IgD-negative memory B cell (primary cell): ENCODE results near the gene NUDCD3. TPM values are rescaled to one million over a fixed set of nuclear protein-coding genes. Genes with fewer than 3 reads are reported as not detected.

Source experiments
- H3K27ac Mint-ChIP-seq, 3 donors: one replicate each; pipeline ENCODE4 v1.8.0; 2020 to 2022; ENCODE audit warnings: mild to moderate bottlenecking in 3 of 3, mixed read lengths in 3 of 3, moderate library complexity in 1 of 3
- H3K27me3 Mint-ChIP-seq: one replicate; pipeline ENCODE4 v1.8.0; 2021; ENCODE audit warnings: mixed read lengths
- H3K36me3 Mint-ChIP-seq: one replicate; pipeline ENCODE4 v1.8.0; 2020; ENCODE audit warnings: mild to moderate bottlenecking, mixed read lengths
- H3K4me1 Mint-ChIP-seq, 3 donors: one replicate each; pipeline ENCODE4 v1.8.0; 2020 to 2022; ENCODE audit warnings: mixed read lengths in 3 of 3, mild to moderate bottlenecking in 1 of 3
- H3K4me3 Mint-ChIP-seq, 4 donors: one replicate each; pipeline ENCODE4 v1.8.0; 2020 to 2022; ENCODE audit warnings: mild to moderate bottlenecking in 4 of 4, mixed read lengths in 4 of 4, moderate library complexity in 3 of 4
- H3K9me3 Mint-ChIP-seq, 3 donors: one replicate each; pipeline ENCODE4 v1.8.0; 2020 to 2021; ENCODE audit warnings: mixed read lengths in 3 of 3, mild to moderate bottlenecking in 1 of 3
- polyA plus RNA-seq: library from polyadenylated mRNA; unstranded; fragments of 300-500 nt; fragmentation: Illumina TruSeq; gene quantifications from one replicate; pipeline ENCODE4 v1.2.3, GENCODE V29; 2021

The NUDCD3 gene
- polyA plus RNA-seq, 1 donor from 2014 or later: 57.4 TPM

DNA sequence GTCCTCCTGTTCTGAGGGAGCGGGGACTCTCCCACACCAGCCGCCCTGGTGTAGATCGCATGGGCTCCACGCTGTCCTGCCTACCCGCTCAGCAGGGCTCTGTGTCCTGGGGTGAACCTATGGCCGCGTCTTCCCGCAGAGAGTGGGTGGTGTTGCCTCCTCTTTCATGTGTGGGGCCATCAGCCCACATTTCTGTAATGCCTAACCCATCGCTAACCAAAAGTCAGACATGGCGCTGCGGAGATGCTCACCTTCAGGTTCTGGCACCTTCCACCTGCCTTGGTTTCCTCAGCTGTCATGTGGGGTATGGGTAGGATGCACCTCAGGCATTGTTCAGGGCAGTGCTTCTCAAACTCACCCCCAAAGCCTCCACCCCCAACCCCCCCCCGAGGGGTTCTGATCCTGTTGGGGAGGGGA lies 114.5 kb downstream of the NUDCD3 start:
- Mint-ChIP-seq H3K27ac (peak overlapping the region in 1 of 3 donors; percentile 57), H3K4me3 (no peak overlapping the region), H3K9me3 (no peaks in the 10 kb centered on the region), H3K27me3 (peaks cover 3% of the 10 kb centered on the region), H3K4me1 (peaks cover 7 to 13% (median 8%) of the 10 kb centered on the region in 3 donors), H3K36me3 (no peaks in the 10 kb centered on the region)

DNA sequence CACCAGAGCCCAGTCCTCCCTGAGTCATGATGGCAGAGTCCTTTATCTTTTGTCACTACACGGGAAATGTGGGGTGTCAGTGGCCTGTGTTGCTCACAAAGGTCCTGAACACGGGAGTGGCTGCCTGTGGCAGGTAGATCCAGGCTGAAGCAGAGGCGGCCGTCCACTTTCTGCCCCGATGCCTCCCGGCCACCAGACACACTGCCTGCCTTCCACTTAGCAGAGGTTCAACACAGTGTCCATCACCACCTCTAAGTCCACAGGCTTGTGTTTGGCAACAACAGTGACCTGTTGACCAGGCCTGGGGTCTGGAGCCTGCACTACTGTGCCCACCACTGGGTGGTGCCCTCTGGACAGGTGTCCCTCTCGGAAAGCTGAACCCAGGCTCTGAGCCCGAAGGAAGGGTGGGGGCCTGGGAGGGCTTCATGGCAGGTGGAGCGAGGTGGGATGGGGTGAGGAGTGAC lies 115.2 kb downstream of the NUDCD3 start:
- Mint-ChIP-seq H3K27me3 (peaks cover 3% of the 10 kb centered on the region), H3K36me3 (no peaks in the 10 kb centered on the region), H3K4me1 (peaks cover 7 to 13% (median 8%) of the 10 kb centered on the region in 3 donors), H3K9me3 (peaks cover 0 to 3% (median 0%) of the 10 kb centered on the region in 3 donors), H3K4me3 (no peak overlapping the region), H3K27ac (no peak overlapping the region)

GRCh38 chr7:44374007-44374763 lies 116.3 kb downstream of the NUDCD3 start:
- no peaks in the 10 kb centered on the region for H3K36me3 Mint-ChIP-seq
- no peak overlapping the region for H3K4me3 Mint-ChIP-seq
- peaks cover 8 to 12% (median 10%) of the 10 kb centered on the region in 3 donors for H3K4me1 Mint-ChIP-seq
- H3K27ac Mint-ChIP-seq: peak overlapping the region in 1 of 3 donors; percentile 86
- peaks cover under 1 to 14% (median 9%) of the 10 kb centered on the region in 3 donors for H3K9me3 Mint-ChIP-seq
- H3K27me3 Mint-ChIP-seq: peaks cover 3% of the 10 kb centered on the region

DNA sequence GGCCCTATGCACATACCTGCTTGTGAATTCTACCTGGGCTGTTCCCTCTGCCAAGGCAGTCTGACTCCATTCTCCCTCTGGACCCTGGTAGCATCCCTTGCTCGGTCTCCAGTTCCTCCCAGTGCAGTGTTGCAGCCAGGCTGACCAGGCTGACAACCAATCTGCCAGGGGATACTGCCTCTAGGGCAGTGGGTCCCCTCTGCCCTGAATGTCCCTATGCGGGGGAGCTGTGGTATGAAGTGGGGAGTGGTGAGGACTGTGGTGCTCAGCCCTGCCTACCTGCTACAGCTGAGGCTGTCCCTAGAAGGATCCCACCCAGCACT lies 117.1 kb downstream of the NUDCD3 start:
- Mint-ChIP-seq H3K27ac (peak overlapping the region in 1 of 3 donors; percentile 76), H3K9me3 (peaks cover 4 to 19% (median 12%) of the 10 kb centered on the region in 3 donors), H3K4me1 (peaks cover 8 to 11% (median 10%) of the 10 kb centered on the region in 3 donors), H3K36me3 (no peaks in the 10 kb centered on the region), H3K27me3 (peaks cover 3% of the 10 kb centered on the region), H3K4me3 (no peak overlapping the region)

- Mint-ChIP-seq H3K36me3 (no peaks in the 10 kb centered on the region), H3K9me3 (peaks cover 4 to 19% (median 12%) of the 10 kb centered on the region in 3 donors), H3K4me1 (peaks cover 2 to 5% (median 4%) of the 10 kb centered on the region in 3 donors), H3K27ac (peak overlapping the region in 1 of 3 donors; percentile 76), H3K27me3 (peaks cover 3% of the 10 kb centered on the region), H3K4me3 (no peak overlapping the region)
Observed at GRCh38 chr7:44372560-44373417, 117.7 kb downstream of the NUDCD3 start.

DNA sequence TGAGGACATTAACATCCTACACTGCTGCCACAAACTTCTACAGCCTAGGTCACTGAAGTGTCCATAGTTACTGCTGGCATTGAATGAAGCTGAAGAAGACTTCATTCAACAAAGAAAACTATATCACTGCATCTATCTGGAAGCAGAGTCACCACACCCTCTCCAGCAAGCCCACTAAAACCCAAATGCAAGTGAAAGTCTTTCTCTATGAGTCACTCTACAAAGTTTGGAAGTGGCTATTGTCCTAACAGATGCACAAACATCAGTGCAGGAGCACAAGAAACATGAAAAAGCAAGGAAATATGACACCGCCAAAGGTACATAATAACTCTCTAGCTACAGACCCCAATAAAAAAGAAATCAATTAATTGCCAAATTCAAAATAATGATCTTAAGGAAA lies 121.6 kb downstream of the NUDCD3 start:
- Mint-ChIP-seq H3K4me3 (no peak overlapping the region), H3K27ac (no peak overlapping the region), H3K4me1 (peaks cover 0 to 6% (median 0%) of the 10 kb centered on the region in 3 donors), H3K9me3 (peaks cover 4 to 19% (median 12%) of the 10 kb centered on the region in 3 donors), H3K27me3 (peaks cover 12% of the 10 kb centered on the region), H3K36me3 (no peaks in the 10 kb centered on the region)

- H3K4me1 Mint-ChIP-seq: peaks cover 0 to 6% (median 0%) of the 10 kb centered on the region in 3 donors
Observed at GRCh38 chr7:44368455-44368854, 122.0 kb downstream of the NUDCD3 start.

GRCh38 chr7:44367475-44368043 lies 122.9 kb downstream of the NUDCD3 start:
- Mint-ChIP-seq H3K9me3 (peaks cover 4 to 19% (median 12%) of the 10 kb centered on the region in 3 donors), H3K27me3 (peaks cover 12% of the 10 kb centered on the region), H3K4me1 (peaks cover 0 to 6% (median 0%) of the 10 kb centered on the region in 3 donors), H3K4me3 (no peak overlapping the region), H3K27ac (no peak overlapping the region), H3K36me3 (no peaks in the 10 kb centered on the region)

More at GRCh38 chr7:44368455-44368854, 122.0 kb downstream of the NUDCD3 start:
- no peak overlapping the region for H3K4me3 Mint-ChIP-seq
- H3K9me3 Mint-ChIP-seq: peaks cover 4 to 19% (median 12%) of the 10 kb centered on the region in 3 donors
- H3K27me3 Mint-ChIP-seq: peaks cover 12% of the 10 kb centered on the region
- no peaks in the 10 kb centered on the region for H3K36me3 Mint-ChIP-seq
- no peak overlapping the region for H3K27ac Mint-ChIP-seq

- Mint-ChIP-seq H3K9me3 (peaks cover 4 to 19% (median 12%) of the 10 kb centered on the region in 3 donors), H3K27ac (no peak overlapping the region), H3K4me3 (no peak overlapping the region), H3K27me3 (peaks cover 15% of the 10 kb centered on the region), H3K4me1 (peaks cover 0 to 6% (median 0%) of the 10 kb centered on the region in 3 donors), H3K36me3 (no peaks in the 10 kb centered on the region)
Observed at GRCh38 chr7:44366986-44367385, 123.5 kb downstream of the NUDCD3 start.

GRCh38 chr7:44353668-44354067 lies 136.8 kb downstream of the NUDCD3 start:
- Mint-ChIP-seq H3K4me3 (no peak overlapping the region), H3K27me3 (peaks cover 21% of the 10 kb centered on the region), H3K27ac (no peak overlapping the region), H3K36me3 (peaks cover 7% of the 10 kb centered on the region), H3K9me3 (peaks cover 2 to 20% (median 12%) of the 10 kb centered on the region in 3 donors), H3K4me1 (no peaks in the 10 kb centered on the region)

DNA sequence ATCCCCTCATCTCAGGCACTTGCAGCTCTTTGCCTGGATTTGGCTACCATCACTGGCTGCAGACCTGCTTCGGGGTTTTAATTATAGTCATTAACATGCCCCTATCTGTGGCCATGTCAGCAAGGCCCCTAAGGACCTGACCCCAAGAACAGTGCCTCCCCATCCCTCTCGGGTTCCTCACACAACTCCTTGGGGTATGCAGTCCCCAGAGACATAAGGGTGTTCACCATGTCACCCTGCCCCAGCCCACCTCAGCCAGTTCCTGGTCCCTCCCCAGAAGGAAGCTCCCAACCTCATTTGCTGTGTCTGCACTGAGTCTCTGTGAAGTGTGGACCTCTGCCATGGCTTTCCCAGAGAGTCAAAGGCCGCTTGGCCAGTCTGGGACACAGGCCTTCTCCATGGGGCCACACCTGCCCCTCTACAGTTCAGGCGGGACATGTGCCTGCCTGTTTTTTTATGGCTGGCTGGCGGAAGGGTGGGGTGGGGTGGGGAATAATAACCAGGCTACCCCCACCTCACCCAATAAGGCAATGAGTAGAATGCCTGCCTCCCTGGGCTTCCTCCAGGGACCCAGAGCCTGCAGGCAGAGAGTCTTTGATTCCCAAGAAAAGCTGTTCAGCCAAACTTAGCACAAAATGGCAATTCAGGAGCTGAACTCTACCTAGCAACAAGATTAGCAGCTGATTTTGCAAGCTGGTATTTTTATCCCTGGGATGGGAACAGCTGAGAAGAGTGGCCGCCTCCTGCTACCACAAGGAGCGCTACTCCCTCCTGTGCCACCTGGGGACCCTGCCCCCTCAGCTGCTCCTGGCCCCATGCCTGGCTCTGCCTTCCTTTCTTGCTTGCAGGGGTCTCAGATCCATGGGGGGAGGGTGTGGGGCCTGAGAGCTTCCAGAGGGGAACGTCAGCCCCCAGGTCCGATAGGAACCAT lies 141.3 kb downstream of the NUDCD3 start:
- H3K4me3 Mint-ChIP-seq: no peak overlapping the region
- H3K27me3 Mint-ChIP-seq: peaks cover 3% of the 10 kb centered on the region
- no peaks in the 10 kb centered on the region for H3K4me1 Mint-ChIP-seq
- no peak overlapping the region for H3K27ac Mint-ChIP-seq
- H3K36me3 Mint-ChIP-seq: no peaks in the 10 kb centered on the region
- H3K9me3 Mint-ChIP-seq: peaks cover 0 to 16% (median 15%) of the 10 kb centered on the region in 3 donors

DNA sequence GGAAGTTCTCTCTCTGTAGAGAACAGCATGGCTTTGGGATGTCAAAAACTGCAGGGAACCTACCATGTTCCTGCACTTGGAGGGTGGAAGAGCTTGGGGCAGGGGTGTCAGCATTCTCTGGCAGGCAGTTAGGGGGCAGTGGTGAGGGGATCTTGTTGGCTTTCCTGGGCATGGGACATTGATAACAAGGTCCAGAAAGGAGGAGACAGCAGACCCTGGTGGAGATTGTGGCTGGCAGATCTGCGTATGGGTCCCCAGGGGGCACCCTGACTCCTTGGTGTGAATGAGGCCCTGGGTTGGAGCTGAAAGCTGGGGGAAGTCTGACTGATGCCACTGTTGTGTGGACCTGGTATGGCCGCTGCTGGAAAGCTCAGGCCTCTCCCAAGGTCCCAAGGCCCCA lies 142.2 kb downstream of the NUDCD3 start:
- H3K27me3 Mint-ChIP-seq: peaks cover 3% of the 10 kb centered on the region

GRCh38 chr7:44347546-44348114 lies 142.8 kb downstream of the NUDCD3 start:
- Mint-ChIP-seq H3K9me3 (peaks cover 0 to 10% (median 9%) of the 10 kb centered on the region in 3 donors), H3K27me3 (peaks cover 3% of the 10 kb centered on the region), H3K4me3 (no peak overlapping the region), H3K4me1 (no peaks in the 10 kb centered on the region), H3K36me3 (no peaks in the 10 kb centered on the region), H3K27ac (no peak overlapping the region)

More for the DNA sequence above, 142.2 kb downstream of the NUDCD3 start:
- H3K36me3 Mint-ChIP-seq: no peaks in the 10 kb centered on the region
- no peak overlapping the region for H3K4me3 Mint-ChIP-seq
- H3K9me3 Mint-ChIP-seq: peaks cover 0 to 10% (median 9%) of the 10 kb centered on the region in 3 donors
- no peak overlapping the region for H3K27ac Mint-ChIP-seq
- H3K4me1 Mint-ChIP-seq: no peaks in the 10 kb centered on the region

- H3K9me3 Mint-ChIP-seq: peaks cover 0 to 10% (median 9%) of the 10 kb centered on the region in 3 donors
- H3K27me3 Mint-ChIP-seq: peaks cover 3% of the 10 kb centered on the region
- H3K4me1 Mint-ChIP-seq: no peaks in the 10 kb centered on the region
- H3K4me3 Mint-ChIP-seq: no peak overlapping the region
- H3K27ac Mint-ChIP-seq: no peak overlapping the region
- H3K36me3 Mint-ChIP-seq: no peaks in the 10 kb centered on the region
Observed at GRCh38 chr7:44346063-44346462, 144.4 kb downstream of the NUDCD3 start.
